GM21367 (cell line): ENCODE measurements around the gene CCND3.

Source experiments
- ATAC-seq: cut with Tn5 transposase; IDR thresholded peaks from one replicate; pipeline ENCODE4 v1.9.1; 2021; ENCODE audit not compliant: unreplicated experiment

The CCND3 gene

DNA sequence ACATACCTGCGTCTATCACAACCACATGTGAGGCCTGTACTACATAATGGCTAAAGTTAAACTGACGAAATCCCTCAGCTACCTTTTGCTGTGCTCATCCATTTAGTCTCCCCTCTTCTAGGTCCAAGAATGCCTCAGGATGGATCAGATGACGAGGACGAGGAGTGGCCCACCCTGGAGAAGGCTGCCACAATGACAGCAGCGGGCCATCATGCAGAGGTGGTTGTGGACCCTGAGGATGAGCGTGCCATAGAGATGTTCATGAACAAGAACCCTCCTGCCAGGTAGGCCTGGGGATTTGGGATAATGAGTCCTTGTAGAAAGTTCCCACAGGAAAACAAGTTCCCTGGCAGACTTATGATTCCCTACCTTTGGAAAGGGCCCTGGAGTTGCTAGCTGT is 14.4 kb downstream of the CCND3 start:
- ATAC-seq, result no peak

DNA sequence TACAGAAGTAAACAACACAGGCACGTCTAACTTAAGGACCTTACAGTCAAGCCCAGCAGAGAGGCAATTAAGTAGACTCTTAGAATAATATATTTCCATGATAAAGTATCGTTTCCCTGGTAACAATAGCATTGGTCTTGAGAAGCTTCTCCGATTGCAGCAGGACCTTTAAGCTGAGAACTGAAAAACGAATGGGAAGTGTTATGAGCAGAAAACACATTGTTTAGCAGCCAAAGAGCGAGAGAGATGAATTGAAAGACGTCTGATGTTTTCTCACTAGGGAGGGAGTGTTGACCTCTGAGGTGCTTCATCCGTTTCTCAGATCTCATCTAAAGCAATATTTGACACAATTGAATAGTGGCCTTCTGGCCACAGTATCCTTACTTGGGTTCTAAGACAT is 19.5 kb downstream of the CCND3 start:
- ATAC-seq, result no peak

DNA sequence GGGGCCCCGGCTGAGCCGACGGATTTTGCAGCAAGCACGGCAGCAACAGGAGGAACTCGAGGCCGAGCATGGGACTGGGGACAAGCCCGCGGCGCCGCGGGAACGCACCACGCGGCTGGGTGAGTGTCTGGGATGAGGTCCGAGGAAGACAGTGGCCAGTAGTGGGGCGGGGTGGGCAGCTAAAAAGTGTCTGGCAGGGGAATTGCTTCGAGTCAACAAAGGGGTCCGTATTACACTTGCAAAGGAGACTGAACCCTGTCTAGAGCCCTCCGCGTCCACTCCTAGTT is 20.0 kb downstream of the CCND3 start:
- no peak for ATAC-seq

DNA sequence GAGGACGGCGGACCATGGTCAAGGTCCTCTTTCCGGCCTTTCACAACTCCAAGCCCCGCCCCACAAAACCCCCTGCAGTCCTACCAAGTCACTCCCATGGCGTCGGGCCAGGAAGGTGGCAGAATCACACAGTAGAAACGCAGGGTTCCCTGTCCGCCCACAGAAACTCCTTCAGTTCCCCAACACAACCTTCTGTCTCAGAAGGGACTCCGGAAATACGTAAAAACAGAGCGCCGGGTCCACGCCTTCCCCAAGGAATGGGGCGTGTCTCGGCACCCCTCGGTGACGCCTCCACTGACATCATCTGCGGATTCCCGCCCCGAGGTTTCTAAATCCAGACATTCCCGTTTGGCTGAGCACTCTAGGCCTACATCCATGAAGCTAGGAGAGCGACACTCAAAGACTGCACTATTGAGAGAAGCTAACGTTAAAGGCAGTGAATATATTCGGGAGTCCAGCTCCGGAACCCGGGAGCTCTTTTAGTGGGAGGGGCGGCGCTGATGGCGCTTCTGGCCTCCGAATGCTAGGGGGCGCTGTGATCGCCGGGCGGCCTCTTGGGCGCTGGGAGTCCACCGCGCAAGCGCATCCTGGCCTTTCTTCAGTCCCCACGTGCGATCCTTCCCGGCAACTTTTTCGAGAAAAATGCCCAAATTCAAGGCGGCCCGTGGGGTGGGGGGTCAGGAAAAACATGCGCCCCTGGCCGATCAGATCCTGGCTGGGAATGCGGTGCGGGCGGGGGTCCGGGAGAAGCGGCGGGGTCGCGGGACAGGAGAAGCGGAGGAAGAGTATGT is 20.5 kb downstream of the CCND3 start, which contains the start of the genes BYSL and MED20:
Gene BYSL (plus strand): TSS at position 579 of the 791 bp plus-strand sequence. CDS start 64 bp downstream, at position 643.
Gene MED20 (minus strand): TSS at position 219 of the 791 bp plus-strand sequence. CDS start 121 bp downstream, at position 98.
- peak; percentile 74 for ATAC-seq

DNA sequence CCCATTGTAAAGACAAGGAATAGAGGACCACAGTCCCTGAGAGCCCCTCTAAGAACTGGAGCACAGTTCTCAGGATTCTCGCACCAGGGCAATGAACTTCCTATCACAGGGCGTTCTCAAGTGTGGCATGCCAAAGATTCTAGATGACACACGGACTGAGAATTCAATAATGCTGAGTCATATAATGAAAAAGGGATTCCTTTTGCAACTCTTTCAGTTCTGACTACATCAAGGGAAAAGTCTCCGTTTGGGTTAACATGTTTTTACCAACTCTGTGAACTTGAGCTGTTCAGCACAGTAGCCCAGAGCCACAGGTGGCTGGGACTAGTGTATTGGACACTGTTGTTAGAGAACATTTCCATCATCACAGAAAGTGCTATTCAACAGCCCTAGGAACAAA is 24.1 kb downstream of the CCND3 start:
- ATAC-seq, result no peak

DNA sequence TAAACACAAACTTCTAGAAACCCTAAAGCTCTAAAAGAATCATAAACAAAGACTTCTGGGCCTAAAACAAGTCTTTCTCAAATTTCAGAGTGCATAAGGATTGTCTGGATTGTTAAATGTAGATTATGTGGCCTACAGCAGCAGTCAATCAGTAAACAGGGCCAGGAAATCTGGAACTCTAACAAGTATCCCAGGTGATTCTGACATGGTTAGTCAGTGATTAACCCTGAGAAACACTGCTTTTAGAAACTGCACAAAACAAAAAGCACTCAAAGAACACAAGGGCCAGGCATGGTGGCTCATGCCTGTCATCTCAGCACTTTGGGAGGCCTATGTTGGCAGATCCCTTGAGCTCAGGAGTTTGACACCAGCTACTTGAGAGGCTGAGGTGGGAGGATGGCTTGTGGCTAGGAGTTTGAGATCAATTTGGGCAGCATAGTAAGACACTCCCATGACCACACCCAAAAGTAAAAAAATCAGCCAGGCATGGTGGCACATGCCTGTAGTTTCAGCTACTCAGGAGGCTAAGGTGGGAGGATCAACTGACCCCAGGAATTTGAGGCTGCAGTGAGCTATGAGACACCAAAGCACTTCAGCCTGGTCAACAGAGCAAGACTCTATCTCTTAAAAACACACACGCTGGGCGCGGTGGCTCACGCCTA is 26.6 kb downstream of the CCND3 start:
- no peak for ATAC-seq

DNA sequence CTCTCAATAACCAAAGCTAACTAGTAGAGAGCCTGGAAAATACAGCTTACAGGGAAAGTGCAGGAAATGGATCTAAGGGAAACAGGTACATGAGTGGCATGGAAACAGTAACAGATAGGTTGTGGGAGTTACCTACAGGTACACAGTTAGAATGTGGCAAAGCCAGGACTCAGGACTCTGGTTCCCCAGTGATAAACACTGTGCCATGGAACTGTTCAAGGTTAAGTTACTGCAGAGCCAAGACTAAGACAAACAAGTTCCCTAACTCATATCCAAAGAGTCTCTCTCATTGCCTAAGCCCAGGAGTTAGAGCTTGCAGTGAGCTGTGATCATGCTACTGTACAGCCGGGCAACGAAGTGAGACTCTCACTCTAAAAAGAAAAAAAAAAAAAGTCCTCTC is 27.3 kb downstream of the CCND3 start:
- no peak for ATAC-seq

DNA sequence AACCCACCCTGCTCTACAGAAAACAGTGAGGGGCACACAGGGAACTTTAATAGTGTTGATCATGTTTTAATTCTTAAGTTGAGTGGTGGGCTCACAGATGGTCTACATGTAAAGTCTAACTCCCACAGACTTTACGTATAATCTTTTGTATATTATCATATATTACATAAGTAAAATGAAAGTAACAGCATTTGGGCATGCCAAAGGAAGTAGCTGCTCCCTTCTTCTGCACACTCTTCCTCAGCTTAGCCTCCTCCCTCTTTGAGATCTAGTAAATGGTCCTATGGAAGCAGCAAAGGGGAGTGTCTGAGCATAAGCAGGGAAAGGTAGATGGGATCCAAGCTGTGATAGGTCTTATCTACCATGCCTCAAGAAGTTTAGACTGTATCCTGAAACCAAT is 31.9 kb downstream of the CCND3 start:
- no peak for ATAC-seq

DNA sequence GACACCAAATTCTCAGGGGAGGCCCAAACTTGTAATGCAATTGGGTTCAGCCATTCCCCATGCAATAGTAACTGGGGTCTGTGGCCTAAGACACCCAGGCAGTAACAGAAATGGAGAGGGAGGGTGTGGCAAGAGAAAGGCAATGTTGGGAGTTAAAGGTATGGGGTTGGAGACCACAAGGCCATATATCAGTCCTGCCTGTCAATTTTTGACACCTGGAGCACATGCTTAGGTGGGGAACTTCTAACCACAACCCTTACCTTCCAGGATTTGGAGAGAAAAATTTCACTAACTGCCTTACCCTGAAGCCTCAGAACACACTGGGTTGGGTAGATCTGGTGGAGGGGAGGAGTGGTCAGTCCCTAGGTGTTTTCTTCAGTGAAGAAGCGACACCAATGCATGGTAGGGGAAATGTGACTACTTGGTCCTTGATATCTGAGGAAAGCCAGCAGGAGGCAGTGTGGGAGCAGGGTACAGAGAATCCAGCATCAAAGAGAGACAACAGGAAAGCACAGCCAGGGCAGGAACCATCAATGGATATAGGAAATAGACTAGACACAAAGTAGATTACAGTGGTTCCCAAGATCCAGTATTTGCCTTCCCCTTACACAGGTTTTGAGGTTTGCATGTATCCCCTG is 39.6 kb downstream of the CCND3 start:
- ATAC-seq, result no peak

DNA sequence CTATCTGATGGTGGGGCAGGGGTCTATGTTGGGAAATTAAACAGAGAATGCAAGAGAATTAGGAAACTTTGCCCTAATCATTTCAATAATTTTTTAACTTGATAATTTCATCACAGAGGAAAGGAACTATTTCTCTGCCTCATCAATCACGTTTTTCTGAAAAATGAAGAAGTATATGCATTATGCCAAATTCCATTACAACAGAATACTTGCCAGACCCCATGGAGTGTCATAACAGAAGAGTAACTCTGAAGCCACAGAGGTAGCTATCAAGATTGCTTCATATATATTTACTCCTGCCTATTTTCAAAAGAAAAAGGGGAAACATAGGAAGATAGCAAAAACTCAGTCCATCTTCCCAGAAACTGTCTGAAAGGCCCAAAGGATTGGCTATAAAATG is 40.7 kb downstream of the CCND3 start:
- no peak for ATAC-seq

DNA sequence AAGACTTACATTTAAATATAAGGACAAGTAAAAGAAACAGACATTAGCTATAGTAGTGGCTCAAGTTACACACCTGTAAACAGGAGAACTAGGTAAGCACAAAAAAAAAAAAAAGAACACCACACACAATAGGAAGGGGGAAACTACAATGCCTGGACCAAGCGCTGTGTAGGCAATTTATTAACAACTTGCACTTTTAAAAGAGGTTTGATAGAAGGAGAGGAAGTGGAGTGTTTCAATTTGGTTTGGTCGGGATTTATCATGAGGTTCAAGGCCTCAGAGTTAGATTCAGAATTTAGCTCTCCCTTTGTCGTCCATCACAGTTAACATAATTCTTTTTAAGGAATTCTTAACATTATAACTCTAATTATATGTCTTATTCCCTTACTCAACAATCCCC is 45.3 kb downstream of the CCND3 start:
- no peak for ATAC-seq

DNA sequence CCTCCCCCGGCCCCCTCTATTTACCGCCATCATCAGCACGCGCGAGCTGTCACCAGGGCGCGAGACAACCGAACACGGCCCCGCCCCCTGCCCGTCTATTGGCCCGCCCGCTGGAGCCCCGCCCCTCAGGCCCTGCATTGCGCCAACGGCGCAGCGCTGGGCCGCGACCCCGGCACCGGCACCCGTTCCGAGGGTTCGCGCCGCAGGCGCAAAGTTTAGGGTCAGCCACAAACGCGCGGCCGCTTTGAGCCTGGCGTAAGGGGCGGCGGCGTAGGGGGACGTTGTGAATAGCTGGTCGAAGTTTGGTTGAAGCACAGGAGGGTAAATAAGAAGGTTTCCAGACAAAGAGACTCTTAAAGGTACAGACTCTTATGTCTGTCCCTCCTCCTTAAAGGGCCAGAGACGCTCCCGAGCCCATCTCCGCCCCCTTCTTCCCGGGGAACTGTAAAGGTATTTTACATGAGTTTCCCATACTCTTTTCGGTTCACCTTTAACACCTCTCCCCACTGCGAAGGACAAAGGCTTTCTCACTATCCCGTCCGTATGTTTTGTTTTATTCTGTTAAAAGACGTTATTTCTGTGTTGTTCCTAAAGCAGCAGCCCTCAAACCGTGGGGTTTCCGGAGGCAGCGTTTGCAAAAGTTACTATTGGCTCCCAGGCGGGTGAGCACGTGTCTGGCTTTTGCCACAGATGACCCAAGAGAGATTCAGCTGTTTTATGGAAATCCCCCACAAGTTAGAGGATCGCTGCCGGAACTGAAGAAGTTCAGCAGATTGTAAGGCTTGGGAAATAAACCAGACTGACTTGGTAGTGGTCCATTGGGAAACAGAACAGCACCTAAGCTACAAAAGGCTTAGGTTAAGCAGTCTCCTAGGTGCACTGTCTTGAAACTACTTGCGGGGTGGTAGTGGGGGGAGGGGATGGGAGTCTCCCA is 46.0 kb downstream of the CCND3 start, which contains the start of gene USP49:
Gene USP49 (minus strand): TSS at position 76 of the 934 bp plus-strand sequence. CDS start 88,392 bp downstream, outside the sequence.
- peak; percentile 63 for ATAC-seq

DNA sequence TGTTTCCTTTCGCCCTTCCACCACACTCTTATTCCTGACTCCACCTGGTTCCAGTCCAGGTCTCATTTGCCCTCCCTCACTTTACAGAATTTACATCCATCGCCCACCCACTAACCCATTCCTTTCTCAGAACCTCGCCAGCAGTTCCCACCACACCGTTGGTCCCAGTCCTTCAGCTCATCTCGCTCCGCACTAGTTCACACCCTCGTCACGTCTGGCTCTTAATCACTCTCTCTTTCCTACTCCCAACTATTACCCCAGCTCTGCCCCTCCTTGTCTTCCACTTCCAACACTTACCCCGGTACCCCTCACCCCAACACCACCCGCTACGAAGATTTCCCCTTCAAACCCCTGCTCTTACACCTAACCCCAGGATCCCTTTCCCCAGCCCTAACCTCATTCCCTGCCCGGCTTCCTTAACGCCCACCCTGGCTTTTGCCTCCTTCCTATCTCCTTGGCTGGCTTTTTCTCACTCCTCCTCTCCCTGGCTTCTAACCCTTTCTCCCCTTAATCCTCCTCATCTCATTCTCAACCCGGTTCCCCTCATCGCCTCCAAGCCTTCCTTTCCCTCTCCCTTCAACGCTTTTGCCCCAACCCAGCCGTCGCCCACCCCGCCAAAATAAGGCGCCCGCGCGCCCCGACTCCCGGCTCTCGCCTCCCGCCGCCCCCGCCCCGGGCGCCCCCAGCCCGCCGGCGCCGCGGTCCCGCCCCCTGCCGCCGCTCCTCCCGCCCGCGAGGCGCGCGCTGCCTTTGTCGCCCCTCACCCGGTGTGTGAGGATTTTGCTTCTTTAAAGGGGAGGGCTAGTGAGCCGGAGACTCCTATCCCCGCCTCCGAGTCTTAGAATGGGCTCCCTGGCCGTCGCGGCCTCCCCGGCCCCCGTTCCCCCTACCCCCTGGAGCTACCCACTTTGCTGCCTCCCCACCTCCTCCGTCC is 47.0 kb downstream of the CCND3 start:
- no peak for ATAC-seq

DNA sequence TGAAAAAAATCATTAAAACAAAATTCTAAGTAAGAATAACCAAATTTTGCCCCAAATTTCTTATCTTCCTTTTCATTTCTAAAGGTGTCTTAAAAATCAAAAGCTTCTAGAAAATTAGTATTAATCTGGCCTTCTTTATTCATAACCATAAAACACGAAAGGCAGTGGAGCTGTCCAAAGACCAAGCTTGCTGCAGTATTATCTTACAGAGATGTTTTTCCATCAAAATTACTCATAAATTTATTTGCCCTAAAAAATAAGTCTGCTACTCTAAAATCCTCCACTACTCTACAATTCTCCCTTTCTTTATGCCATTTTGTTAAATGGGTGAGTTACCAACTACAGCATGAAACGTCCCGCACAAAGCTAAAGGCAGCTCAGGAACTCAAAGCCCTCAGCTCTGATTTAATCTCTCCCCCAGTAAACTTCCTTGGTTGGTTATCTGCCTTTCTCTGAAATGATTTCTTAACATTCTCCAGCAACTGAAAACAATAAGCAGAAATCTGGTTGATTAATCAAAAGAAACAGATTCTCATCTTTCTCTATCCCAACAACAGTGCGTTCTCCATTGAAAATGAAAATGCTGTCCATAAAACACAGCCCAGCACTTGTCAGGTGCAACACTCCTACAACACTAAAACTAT is 48.6 kb downstream of the CCND3 start:
- ATAC-seq, result no peak

DNA sequence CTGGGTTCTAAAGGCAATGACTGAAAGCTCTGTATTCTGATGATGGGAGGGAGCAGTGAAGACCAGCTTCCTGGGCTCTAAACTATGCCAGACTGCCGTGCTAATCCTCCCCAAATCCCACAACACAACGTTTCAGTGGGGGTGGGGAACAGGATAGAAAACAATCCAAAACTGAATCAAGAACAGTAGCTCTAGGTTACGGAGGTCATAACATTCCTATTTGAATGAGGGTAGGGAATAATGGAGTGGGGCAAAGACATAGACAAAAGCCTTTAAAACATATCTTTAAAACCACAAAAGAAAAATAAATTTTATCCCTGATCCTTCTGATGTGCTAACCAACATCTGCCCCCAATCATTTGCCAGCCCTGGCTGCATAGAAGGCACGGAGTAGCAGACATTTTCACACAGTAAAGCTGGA is 54.3 kb downstream of the CCND3 start:
- ATAC-seq, result no peak

DNA sequence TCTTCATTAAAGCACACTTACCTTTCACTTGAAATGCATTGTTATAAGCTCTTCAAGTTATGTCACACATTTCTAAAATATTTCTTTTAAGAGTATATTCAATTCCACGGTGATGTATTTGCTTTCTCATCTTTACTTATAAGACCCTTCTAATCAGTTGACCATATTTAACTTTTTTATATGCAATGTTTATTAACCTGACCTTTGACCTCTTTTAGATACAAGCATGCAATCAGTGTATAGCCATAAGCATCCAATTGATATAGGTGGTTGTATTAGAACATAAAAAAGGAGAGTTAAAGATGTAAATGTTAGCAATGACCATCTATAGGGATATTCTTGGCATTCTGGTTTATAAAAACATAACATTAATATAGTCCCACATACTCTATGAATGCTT is 55.7 kb downstream of the CCND3 start:
- ATAC-seq, result no peak

DNA sequence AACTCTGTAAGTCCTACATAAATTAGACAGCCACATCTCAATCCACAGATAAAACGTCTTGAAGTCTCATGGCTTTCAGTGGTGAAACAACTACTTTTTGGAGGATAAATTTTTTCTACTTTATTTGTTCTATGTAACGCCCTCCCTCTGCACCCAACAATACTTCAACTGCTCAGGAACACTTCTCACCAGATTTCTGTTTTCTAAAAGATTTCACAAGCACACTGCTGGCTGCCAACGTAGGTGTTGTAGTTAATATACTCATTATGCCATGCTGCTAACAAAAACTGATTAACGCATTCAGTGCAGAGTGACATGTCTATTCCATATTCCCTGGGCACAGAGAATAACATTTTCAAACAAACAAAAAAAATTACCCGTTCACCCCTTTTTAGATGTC is 56.7 kb downstream of the CCND3 start:
- ATAC-seq, result no peak
